OCI-LY1 (cell line): ENCODE results near the gene AP1M1.

ENCODE experiments used
- EZH2 ChIP-seq: fragments of 200-600 bp; sonication (generic), shearing (Covaris generic); IDR thresholded peaks from 2 replicates; pipeline ENCODE4 v1.8.0; 2017; ENCODE audit warnings: borderline replicate concordance, mixed run types, mild to moderate bottlenecking, antibody characterized with exemption, low read length, moderate library complexity, mixed read lengths
- TF ChIP-seq, protein P1 (sequence below): fragments of 200-600 bp; sonication (generic), shearing (Covaris generic); IDR thresholded peaks from 2 replicates; pipeline ENCODE4 v1.5.1; 2017; ENCODE audit warnings: mild to moderate bottlenecking, antibody characterized with exemption, low read length, moderate library complexity, mixed read lengths

DNA sequence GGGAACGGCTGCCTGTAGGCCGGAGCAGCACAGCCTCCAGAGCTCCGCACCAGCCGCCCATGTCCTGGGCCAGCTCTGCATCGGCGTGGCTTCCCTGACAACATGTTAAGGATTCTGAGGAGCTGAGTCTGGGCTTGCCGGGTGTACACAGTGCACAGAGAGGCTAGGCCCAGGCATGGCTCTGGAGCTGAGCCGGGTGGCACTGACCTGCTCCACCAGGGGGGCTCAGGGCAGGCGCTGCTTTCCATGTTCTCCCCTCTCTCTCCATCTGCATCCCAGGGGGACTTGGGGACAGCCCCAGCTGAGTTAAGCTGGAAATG, 31.6 kb downstream of the AP1M1 start:
- TF ChIP-seq, protein P1, sequence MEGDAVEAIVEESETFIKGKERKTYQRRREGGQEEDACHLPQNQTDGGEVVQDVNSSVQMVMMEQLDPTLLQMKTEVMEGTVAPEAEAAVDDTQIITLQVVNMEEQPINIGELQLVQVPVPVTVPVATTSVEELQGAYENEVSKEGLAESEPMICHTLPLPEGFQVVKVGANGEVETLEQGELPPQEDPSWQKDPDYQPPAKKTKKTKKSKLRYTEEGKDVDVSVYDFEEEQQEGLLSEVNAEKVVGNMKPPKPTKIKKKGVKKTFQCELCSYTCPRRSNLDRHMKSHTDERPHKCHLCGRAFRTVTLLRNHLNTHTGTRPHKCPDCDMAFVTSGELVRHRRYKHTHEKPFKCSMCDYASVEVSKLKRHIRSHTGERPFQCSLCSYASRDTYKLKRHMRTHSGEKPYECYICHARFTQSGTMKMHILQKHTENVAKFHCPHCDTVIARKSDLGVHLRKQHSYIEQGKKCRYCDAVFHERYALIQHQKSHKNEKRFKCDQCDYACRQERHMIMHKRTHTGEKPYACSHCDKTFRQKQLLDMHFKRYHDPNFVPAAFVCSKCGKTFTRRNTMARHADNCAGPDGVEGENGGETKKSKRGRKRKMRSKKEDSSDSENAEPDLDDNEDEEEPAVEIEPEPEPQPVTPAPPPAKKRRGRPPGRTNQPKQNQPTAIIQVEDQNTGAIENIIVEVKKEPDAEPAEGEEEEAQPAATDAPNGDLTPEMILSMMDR, result no peak
- TF ChIP-seq EZH2, result no peak
